ENCODE results near the gene LPAR5.

DNA sequence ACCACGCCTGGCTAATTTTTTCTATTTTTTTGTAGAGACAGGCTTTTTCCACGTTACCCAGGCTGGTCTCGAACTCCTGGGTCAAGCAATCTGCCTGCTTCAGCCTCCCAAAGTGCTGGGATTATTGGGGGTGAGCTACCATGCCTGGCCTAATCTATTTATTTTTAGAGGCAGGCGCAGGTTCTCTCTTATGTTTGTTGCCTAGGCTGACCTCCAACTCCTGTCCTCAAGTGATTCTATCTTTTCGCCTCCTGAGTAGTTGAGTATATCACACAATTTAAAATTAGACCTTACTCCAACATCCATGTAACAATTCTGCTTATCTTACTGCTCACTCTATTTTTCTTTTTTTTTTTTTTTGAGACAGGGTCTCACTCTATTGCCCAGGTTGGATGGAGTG is 18.2 kb upstream of the LPAR5 start:
- TF ChIP-seq, protein P1, sequence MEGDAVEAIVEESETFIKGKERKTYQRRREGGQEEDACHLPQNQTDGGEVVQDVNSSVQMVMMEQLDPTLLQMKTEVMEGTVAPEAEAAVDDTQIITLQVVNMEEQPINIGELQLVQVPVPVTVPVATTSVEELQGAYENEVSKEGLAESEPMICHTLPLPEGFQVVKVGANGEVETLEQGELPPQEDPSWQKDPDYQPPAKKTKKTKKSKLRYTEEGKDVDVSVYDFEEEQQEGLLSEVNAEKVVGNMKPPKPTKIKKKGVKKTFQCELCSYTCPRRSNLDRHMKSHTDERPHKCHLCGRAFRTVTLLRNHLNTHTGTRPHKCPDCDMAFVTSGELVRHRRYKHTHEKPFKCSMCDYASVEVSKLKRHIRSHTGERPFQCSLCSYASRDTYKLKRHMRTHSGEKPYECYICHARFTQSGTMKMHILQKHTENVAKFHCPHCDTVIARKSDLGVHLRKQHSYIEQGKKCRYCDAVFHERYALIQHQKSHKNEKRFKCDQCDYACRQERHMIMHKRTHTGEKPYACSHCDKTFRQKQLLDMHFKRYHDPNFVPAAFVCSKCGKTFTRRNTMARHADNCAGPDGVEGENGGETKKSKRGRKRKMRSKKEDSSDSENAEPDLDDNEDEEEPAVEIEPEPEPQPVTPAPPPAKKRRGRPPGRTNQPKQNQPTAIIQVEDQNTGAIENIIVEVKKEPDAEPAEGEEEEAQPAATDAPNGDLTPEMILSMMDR (IDR thresholded peaks at IDR 0.05): no peak
- no peak for TF ChIP-seq POLR2A (IDR thresholded peaks at IDR 0.05)
